K562 (cell line): ENCODE measurements around the gene CYP2R1. TPM values are rescaled to one million over a fixed set of nuclear protein-coding genes. Genes with fewer than 3 reads are reported as not detected.

Experiments
- ATAC-seq: fragments of 200-7000 bp; cut with Tn5 transposase; 3 replicates; pipeline ENCODE4 v1.9.1; 2020; ENCODE audit warnings: moderate library complexity
- BruUV-seq: library from RNA; stranded (reverse); fragments of 400-500 nt; replicated peaks from 2 replicates; lab custom pipeline; 2021; lab: Mats Ljungman, UMichigan
- CTCF ChIA-PET: fragments of 300-600 bp; formaldehyde crosslinking; extraction: SDS; loops from one replicate; lab custom pipeline; 2021; ENCODE audit warnings: low intra/inter-chr PET ratio; lab: Yijun Ruan, JAX
- POLR2A ChIA-PET: fragments of 300-600, 350-650 bp; sonication (Branson Sonifier 250); formaldehyde crosslinking; extraction: SDS; loops from one replicate; lab custom pipeline; 2021; ENCODE audit warnings: antibody characterized with exemption, inconsistent platforms; lab: Yijun Ruan, JAX
- DNase-seq, 4 experiments: peaks; one replicate each; pipeline versions ENCODE4 v3.0.0 to v3.0.0-alpha.2; 2011 to 2018; ENCODE audit warnings: low spot score in 3 of 4, mixed read lengths in 3 of 4; ENCODE audit errors: extremely low read depth in 1 of 4
- FAIRE-seq: peaks from 2 replicates; lab custom pipeline; 2011; peaks lifted over from hg19 to GRCh38; lab: Jason Lieb, UNC
- H2AFZ ChIP-seq: 2 replicates; pipeline ENCODE4 v1.6.0; 2011; ENCODE audit warnings: low read depth, low read length, control low read depth, inconsistent platforms
- H3K27ac ChIP-seq: fragments of 200-600 bp; 3 replicates; pipeline ENCODE4 v1.8.0; 2011; ENCODE audit warnings: low read depth, mild to moderate bottlenecking, control low read depth, inconsistent platforms, low read length, moderate library complexity, mixed read lengths; ENCODE audit errors: extremely low read depth
- H3K27me3 ChIP-seq, 2 experiments: fragments of 300-600 bp in 1 of 2; 2 replicates in 1 of 2; 3 replicates in 1 of 2; pipeline versions ENCODE4 v1.6.0 to v1.8.0; 2011; ENCODE audit warnings: inconsistent platforms in 2 of 2, low read length in 2 of 2, mild to moderate bottlenecking in 1 of 2, mixed read lengths in 1 of 2, moderate library complexity in 1 of 2; ENCODE audit not compliant: control insufficient read depth in 2 of 2, insufficient read depth in 2 of 2
- H3K36me3 ChIP-seq: fragments of 300-600 bp; 3 replicates; pipeline ENCODE4 v1.8.0; 2011; ENCODE audit warnings: mild to moderate bottlenecking, low read length, inconsistent platforms; ENCODE audit not compliant: control insufficient read depth, insufficient read depth
- H3K4me1 ChIP-seq, 2 experiments: fragments of 200-600 bp in 1 of 2; replicated peaks in 1 of 2; 2 replicates in 1 of 2; 3 replicates in 1 of 2; pipeline versions ENCODE4 v1.5.1 to v1.8.0; 2011; ENCODE audit warnings: inconsistent platforms in 2 of 2, low read length in 2 of 2, mild to moderate bottlenecking in 1 of 2, mixed read lengths in 1 of 2, moderate library complexity in 1 of 2; ENCODE audit not compliant: control insufficient read depth in 2 of 2, insufficient read depth in 2 of 2
- H3K4me2 ChIP-seq: 2 replicates; pipeline ENCODE4 v1.6.1; 2011; ENCODE audit warnings: low read length, control low read depth, inconsistent platforms, mixed read lengths; ENCODE audit not compliant: insufficient read depth
- H3K4me3 ChIP-seq: fragments of 200-600 bp; sonication (generic), shearing (Covaris generic); 2 replicates; pipeline ENCODE4 v1.5.1; 2016; ENCODE audit warnings: control low read depth, inconsistent platforms
- H3K79me2 ChIP-seq: fragments of 200-600 bp; 3 replicates; pipeline ENCODE4 v1.8.0; 2011; ENCODE audit warnings: low read length, inconsistent platforms; ENCODE audit not compliant: control insufficient read depth, insufficient read depth
- H3K9ac ChIP-seq, 2 experiments: 2 replicates each; pipeline versions ENCODE4 v1.6.0 to v1.6.1; 2011; ENCODE audit warnings: low read depth in 2 of 2, low read length in 2 of 2, control low read depth in 1 of 2, inconsistent platforms in 1 of 2, mild to moderate bottlenecking in 1 of 2, mixed read lengths in 1 of 2; ENCODE audit not compliant: insufficient read depth in 1 of 2
- H3K9me1 ChIP-seq: one replicate; pipeline ENCODE4 v1.6.0; 2011; ENCODE audit warnings: inconsistent platforms, mild to moderate bottlenecking, low read length, moderate library complexity; ENCODE audit not compliant: control insufficient read depth, insufficient read depth
- H3K9me3 ChIP-seq: replicated peaks from 2 replicates; pipeline ENCODE4 v1.5.1; 2011; ENCODE audit warnings: low read depth, low read length, inconsistent platforms; ENCODE audit not compliant: control insufficient read depth, insufficient read depth
- H4K20me1 ChIP-seq: replicated peaks from 2 replicates; pipeline ENCODE4 v1.6.1; 2011; ENCODE audit warnings: low read length, inconsistent platforms, mixed read lengths; ENCODE audit not compliant: control insufficient read depth, insufficient read depth
- CBX3 ChIP-seq, 2 experiments: IDR thresholded peaks; 1 replicate in 1 of 2; 2 replicates in 1 of 2; pipeline ENCODE4 v1.6.1; 2012; ENCODE audit warnings: inconsistent platforms in 2 of 2, low read length in 2 of 2, borderline replicate concordance in 1 of 2, control low read depth in 1 of 2
- E2F4 ChIP-seq: sonication (generic); formaldehyde crosslinking; IDR thresholded peaks from 2 replicates; pipeline ENCODE4 v1.8.0; 2022; ENCODE audit warnings: mild to moderate bottlenecking, low read depth, missing genetic modification reagents
- ETV6 ChIP-seq, 3 experiments: fragments of 150-350 bp in 1 of 3; sonication (generic) in 1 of 3; formaldehyde crosslinking in 1 of 3; IDR thresholded peaks; 2 replicates each; pipeline versions ENCODE4 v1.6.1 to v1.8.0; 2014 to 2022; ENCODE audit warnings: borderline replicate concordance in 2 of 3, low read depth in 2 of 3, antibody characterized with exemption in 1 of 3, low read length in 1 of 3, mild to moderate bottlenecking in 1 of 3, missing genetic modification reagents in 1 of 3
- NFE2 ChIP-seq: IDR thresholded peaks from 2 replicates; pipeline ENCODE4 v1.6.1; 2014; ENCODE audit warnings: antibody characterized with exemption, low read depth
- SPI1 ChIP-seq: IDR thresholded peaks from 2 replicates; pipeline ENCODE4 v1.6.1; 2011; ENCODE audit warnings: low read depth, low read length, control low read depth, borderline replicate concordance
- ZNF212 ChIP-seq: fragments of 450-650 bp; formaldehyde crosslinking; IDR thresholded peaks from 2 replicates; pipeline ENCODE4 v1.4.0; 2020; ENCODE audit warnings: mild to moderate bottlenecking
- WGBS: fragments of 100-300 bp; shearing (Covaris generic); methylation state at CpG from one replicate; pipeline ENCODE4 v1.1.6; 2016; ENCODE audit warnings: low coverage, mixed read lengths; ENCODE audit not compliant: insufficient coverage; ENCODE audit errors: missing lambda C conversion rate; 5-methylcytosine and 5-hydroxymethylcytosine counted together
- in situ Hi-C: fragments of 300-500 bp; cut with MboI; formaldehyde crosslinking; loops from 4 replicates; pipeline ENCODE4 v1.15.0; 2018; ENCODE audit warnings: inconsistent platforms, mixed read lengths
- intact Hi-C: fragments of 100-400 bp; cut with micrococcal nuclease; formaldehyde crosslinking; loops from 2 replicates; pipeline ENCODE4 v1.14.2; 2022
- polyA plus RNA-seq, 8 experiments: library from polyadenylated mRNA; depleted of rRNA in 4 of 8; stranded (reverse) in 5 of 8; unstranded in 3 of 8; fragments of >200 nt; fragmentation: Nextera tagmentation in 2 of 8; fragmentation: Illumina TruSeq in 1 of 8; extraction: Ambion mirVana in 2 of 8; extraction: Trizol in 1 of 8; gene quantifications; 2 replicates each; pipeline versions ENCODE4 v1.2.1 to v1.2.3, GENCODE V29; 2011 to 2014; ENCODE audit warnings: inconsistent platforms in 1 of 8, missing spikeins in 1 of 8
- total RNA-seq, 7 experiments: library from RNA; depleted of rRNA in 6 of 7; stranded (reverse); fragments of >200 nt in 6 of 7; fragmentation: Illumina TruSeq in 2 of 7; extraction: Trizol in 2 of 7; gene quantifications; 2 replicates each; pipeline versions ENCODE4 v1.2.1 to v1.2.3, GENCODE V29; 2011 to 2021; ENCODE audit warnings: low replicate concordance in 1 of 7

CYP2R1 gene
- total and polyA plus RNA-seq, 9 of the 15 experiments (the other 6 are each of a cell fraction or from before 2014, with no cell fraction given), result 19.4 to 40.5 (median 29.4) TPM

- ATAC-seq (no peak), FAIRE-seq (no peak), DNase-seq (no peak)
- H3K9me1 ChIP-seq, result no peaks in the 10 kb centered on the region
- H3K9me3 ChIP-seq, result no peaks in the 10 kb centered on the region
- TF ChIP-seq SPI1 (no peak), E2F4 (CRISPR knock-in tag) (no peak), ZNF212 (CRISPR knock-in tag) (no peak), NFE2 (no peak), ETV6 (IDR thresholded peaks at IDR 0.05; ENCODE audit: borderline replicate concordance in 1 of 2, low read depth in 2 of 2, low read length in 1 of 2) (no peak), ETV6 (CRISPR knock-in tag; IDR thresholded peaks at IDR 0.05; ENCODE audit: borderline replicate concordance) (no peak), CBX3 (IDR thresholded peaks at IDR 0.05; ENCODE audit: borderline replicate concordance in 1 of 2, low read length in 2 of 2) (no peak)
- in situ Hi-C loops, result no loop called here
- CTCF ChIA-PET, result no interaction called here
- intact Hi-C loops, result no loop called here
- H3K27me3 ChIP-seq, result no peaks in the 10 kb centered on the region
- no peaks in the 10 kb centered on the region for H4K20me1 ChIP-seq
- WGBS, result 80% methylated on average over 5 of the region's 5 CpGs
- no peaks in the 10 kb centered on the region for H3K79me2 ChIP-seq
- H3K4me1 ChIP-seq, result no peaks in the 10 kb centered on the region
- no peak overlapping the region for H2AFZ ChIP-seq
- POLR2A ChIA-PET, result interaction anchor here (1.0 kb wide), 1 partner anchor 32 kb away, joined by 4 read pairs; no protein-coding TSS in a partner anchor
- H3K36me3 ChIP-seq, result peaks cover 42% of the 10 kb centered on the region; the same call in 2 of the 3 replicates
- H3K9ac ChIP-seq, result no peak overlapping the region
- no TSS peak for BruUV-seq
- H3K27ac ChIP-seq, result no peak overlapping the region
- H3K4me3 ChIP-seq, result no peak overlapping the region
- H3K4me2 ChIP-seq, result no peak overlapping the region
Measured at GRCh38 chr11:14875163-14875562, 16.9 kb downstream of the CYP2R1 start.
